SK-N-SH (cell line): Measurements from ENCODE around the gene HCRTR2. TPM values are rescaled to one million over a fixed set of nuclear protein-coding genes. Genes with fewer than 3 reads are reported as not detected.

Source experiments
- CTCF ChIA-PET: fragments of 300-600, 350-600 bp; formaldehyde crosslinking; extraction: SDS; loops from one replicate; lab custom pipeline; 2021; lab: Yijun Ruan, JAX
- POLR2A ChIA-PET: fragments of 350-600 bp; sonication (Branson Sonifier 250); formaldehyde crosslinking; extraction: SDS; loops from one replicate; lab custom pipeline; 2020; ENCODE audit warnings: antibody characterized with exemption, inconsistent platforms; lab: Yijun Ruan, JAX
- DNase-seq: peaks from one replicate; pipeline ENCODE4 v3.0.0; 2012
- H2AFZ ChIP-seq: fragments of 200-600 bp; sonication (generic); 2 replicates; pipeline ENCODE4 v1.8.1; 2016; ENCODE audit warnings: antibody characterized with exemption, mild to moderate bottlenecking, low read depth
- H3F3A ChIP-seq: fragments of 200-600 bp; sonication (generic); replicated peaks from 2 replicates; pipeline ENCODE3; 2016; ENCODE audit warnings: antibody characterized with exemption, mild to moderate bottlenecking; ENCODE audit not compliant: insufficient read depth
- H3K27ac ChIP-seq, 2 experiments: fragments of 200-500 bp in 1 of 2; fragments of 200-600 bp in 1 of 2; sonication (Bioruptor generic) in 1 of 2; sonication (generic), shearing (Covaris generic) in 1 of 2; 2 replicates each; pipeline versions ENCODE4 v1.5.1 to v1.6.1; 2014 to 2016; ENCODE audit warnings: low read depth in 2 of 2, inconsistent platforms in 1 of 2, low read length in 1 of 2, mild to moderate bottlenecking in 1 of 2, mixed read lengths in 1 of 2
- H3K27me3 ChIP-seq: fragments of 200-600 bp; sonication (generic), shearing (Covaris generic); 2 replicates; pipeline ENCODE4 v1.6.1; 2016; ENCODE audit warnings: mixed run types; ENCODE audit not compliant: insufficient read depth
- H3K36me3 ChIP-seq, 2 experiments: fragments of 200-500 bp in 1 of 2; fragments of 200-600 bp in 1 of 2; sonication (Bioruptor generic) in 1 of 2; sonication (generic) in 1 of 2; replicated peaks in 1 of 2; 2 replicates each; pipeline versions ENCODE3 to v1.5.1; 2014 to 2016; ENCODE audit warnings: low read length in 1 of 2, mild to moderate bottlenecking in 1 of 2; ENCODE audit not compliant: insufficient read depth in 2 of 2, control insufficient read depth in 1 of 2
- H3K4me1 ChIP-seq, 2 experiments: fragments of 200-500 bp in 1 of 2; fragments of 200-600 bp in 1 of 2; sonication (Bioruptor generic) in 1 of 2; sonication (generic), shearing (Covaris generic) in 1 of 2; 2 replicates each; pipeline versions ENCODE4 v1.5.1 to v1.6.1; 2014 to 2016; ENCODE audit warnings: low read depth in 1 of 2, low read length in 1 of 2, mixed run types in 1 of 2; ENCODE audit not compliant: insufficient read depth in 2 of 2, control insufficient read depth in 1 of 2
- H3K4me2 ChIP-seq: fragments of 200-600 bp; sonication (generic), shearing (Covaris generic); 2 replicates; pipeline ENCODE4 v1.6.1; 2017; ENCODE audit warnings: mixed run types
- H3K4me3 ChIP-seq, 2 experiments: fragments of 200-500 bp in 1 of 2; fragments of 200-600 bp in 1 of 2; sonication (Bioruptor generic) in 1 of 2; sonication (generic), shearing (Covaris generic) in 1 of 2; 2 replicates each; pipeline versions ENCODE4 v1.5.1 to v1.8.1; 2014 to 2016; ENCODE audit warnings: low read depth in 2 of 2, inconsistent platforms in 1 of 2, low read length in 1 of 2, mild to moderate bottlenecking in 1 of 2, mixed read lengths in 1 of 2, moderate library complexity in 1 of 2
- H3K79me2 ChIP-seq: fragments of 200-600 bp; sonication (generic); 2 replicates; pipeline ENCODE4 v1.8.1; 2017; ENCODE audit warnings: mild to moderate bottlenecking; ENCODE audit not compliant: insufficient read depth
- H3K9ac ChIP-seq: fragments of 200-600 bp; sonication (generic); 2 replicates; pipeline ENCODE4 v1.6.1; 2017; ENCODE audit warnings: mixed run types
- H3K9me2 ChIP-seq: fragments of 200-600 bp; sonication (generic); 2 replicates; pipeline ENCODE4 v1.6.1; 2017; ENCODE audit warnings: mixed run types
- H3K9me3 ChIP-seq: fragments of 200-600 bp; sonication (generic); 2 replicates; pipeline ENCODE4 v1.6.1; 2017; ENCODE audit warnings: mixed run types, mild to moderate bottlenecking, moderate library complexity
- H4K20me1 ChIP-seq: fragments of 200-600 bp; sonication (generic); 2 replicates; pipeline ENCODE4 v1.6.1; 2017; ENCODE audit warnings: mild to moderate bottlenecking, mixed run types; ENCODE audit not compliant: insufficient read depth
- ELF1 ChIP-seq: IDR thresholded peaks from 2 replicates; pipeline ENCODE4 v1.4.0; 2012
- GATA2 ChIP-seq: sonication (generic); formaldehyde crosslinking; IDR thresholded peaks from 2 replicates; pipeline ENCODE4 v1.5.0; 2020; ENCODE audit warnings: mild to moderate bottlenecking, missing genetic modification reagents
- IRF3 ChIP-seq: fragments of 150-350 bp; IDR thresholded peaks from 2 replicates; pipeline ENCODE4 v1.6.1; 2016; ENCODE audit warnings: mild to moderate bottlenecking, low read depth, low read length
- JUND ChIP-seq: IDR thresholded peaks from 2 replicates; pipeline ENCODE4 v1.4.0; 2012
- MEF2A ChIP-seq: IDR thresholded peaks from 2 replicates; pipeline ENCODE4 v1.4.0; 2012; ENCODE audit warnings: low read depth, borderline replicate concordance
- NFIC ChIP-seq: IDR thresholded peaks from 2 replicates; pipeline ENCODE4 v1.4.0; 2012; ENCODE audit warnings: borderline replicate concordance
- POLR2AphosphoS5 ChIP-seq: IDR thresholded peaks from 2 replicates; pipeline ENCODE4 v1.6.1; 2012; ENCODE audit warnings: low read depth, low read length
- RXRA ChIP-seq: IDR thresholded peaks from 2 replicates; pipeline ENCODE4 v1.4.0; 2012; ENCODE audit warnings: low read depth, mild to moderate bottlenecking, borderline replicate concordance
- TAF1 ChIP-seq: IDR thresholded peaks from 2 replicates; pipeline ENCODE4 v1.6.1; 2012; ENCODE audit warnings: low read depth, mild to moderate bottlenecking, low read length, moderate library complexity, borderline replicate concordance
- TCF12 ChIP-seq: IDR thresholded peaks from 2 replicates; pipeline ENCODE4 v1.4.0; 2012
- TEAD4 ChIP-seq: IDR thresholded peaks from 2 replicates; pipeline ENCODE4 v1.4.0; 2012; ENCODE audit warnings: mild to moderate bottlenecking, borderline replicate concordance; ENCODE audit not compliant: insufficient read depth
- USF2 ChIP-seq: fragments of 150-350 bp; IDR thresholded peaks from 2 replicates; pipeline ENCODE4 v1.6.1; 2017; ENCODE audit warnings: antibody characterized with exemption, low read length, low read depth, borderline replicate concordance
- YY1 ChIP-seq: IDR thresholded peaks from 2 replicates; pipeline ENCODE4 v1.4.0; 2012; ENCODE audit warnings: low read depth, mild to moderate bottlenecking
- ZBTB33 ChIP-seq: IDR thresholded peaks from 2 replicates; pipeline ENCODE4 v1.4.0; 2012; ENCODE audit warnings: low read depth, borderline replicate concordance
- WGBS: methylation state at CpG from one replicate; pipeline ENCODE4 v1.1.6; 2017; ENCODE audit warnings: low lambda C conversion rate; 5-methylcytosine and 5-hydroxymethylcytosine counted together
- polyA plus RNA-seq, 3 experiments: library from polyadenylated mRNA; depleted of rRNA; stranded (reverse); fragments of >200 nt; gene quantifications; 2 replicates each; pipeline ENCODE4 v1.2.3, GENCODE V29; 2012
- TF ChIP-seq, protein P1 (sequence below): IDR thresholded peaks from 2 replicates; pipeline ENCODE4 v1.6.1; 2012; ENCODE audit warnings: mild to moderate bottlenecking, low read depth, low read length, moderate library complexity

The HCRTR2 gene
- polyA plus RNA-seq, 1 of the 3 experiments (the other 2 are of a cell fraction) = not detected

DNA sequence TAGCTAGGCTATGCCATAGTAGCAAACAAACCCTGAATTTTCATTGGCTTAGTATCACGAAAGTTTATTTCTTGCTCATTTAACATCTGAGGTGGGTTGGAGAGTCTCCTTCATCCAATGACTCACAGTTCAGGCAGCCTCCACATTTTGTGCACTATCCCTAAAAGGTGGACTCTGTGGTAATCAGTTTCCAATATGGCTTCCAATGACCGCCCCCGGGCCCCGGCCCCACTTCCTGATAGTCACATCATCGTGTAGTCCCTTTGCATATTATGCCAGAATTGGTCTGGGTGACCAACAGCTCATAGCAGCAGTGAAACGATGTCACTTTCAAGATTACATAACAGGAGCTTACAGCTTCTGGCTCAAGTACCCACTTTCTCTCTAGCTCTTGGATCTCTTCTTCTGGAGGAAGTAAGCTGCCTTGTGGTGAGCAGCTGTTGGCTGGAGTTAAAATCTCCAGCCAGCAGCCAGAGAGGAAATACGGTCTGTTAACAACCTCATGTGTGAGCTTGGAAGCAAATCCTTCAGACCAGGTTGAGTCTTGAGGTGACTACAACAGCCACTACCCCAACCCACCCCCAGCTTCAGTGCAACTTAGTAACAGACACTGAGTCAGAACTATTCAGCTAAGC, 7.8 kb downstream of the HCRTR2 start:
- DNase-seq = no peak
- POLR2A ChIA-PET = no interaction called here
- Histone ChIP-seq H3K9ac (no peak overlapping the region), H4K20me1 (no peaks in the 10 kb centered on the region), H3K27ac (no peak overlapping the region), H3F3A (no peaks in the 10 kb centered on the region), H3K79me2 (no peaks in the 10 kb centered on the region), H3K4me1 (no peaks in the 10 kb centered on the region), H3K27me3 (no peaks in the 10 kb centered on the region; the same call in 1 of the 2 replicates), H3K4me2 (no peak overlapping the region), H3K9me2 (no peaks in the 10 kb centered on the region), H3K4me3 (no peak overlapping the region), H3K36me3 (no peaks in the 10 kb centered on the region), H3K9me3 (no peaks in the 10 kb centered on the region), H2AFZ (no peak overlapping the region)
- 2% methylated on average over 7 of the region's 7 CpGs for WGBS
- CTCF ChIA-PET = no interaction called here
- TF ChIP-seq JUND (no peak), ZBTB33 (no peak), RXRA (no peak), NFIC (no peak), TAF1 (no peak), USF2 (no peak), TEAD4 (no peak), ELF1 (no peak), YY1 (no peak), MEF2A (no peak), IRF3 (no peak), POLR2AphosphoS5 (no peak), GATA2 (CRISPR knock-in tag) (no peak), TCF12 (no peak)
- TF ChIP-seq, protein P1, sequence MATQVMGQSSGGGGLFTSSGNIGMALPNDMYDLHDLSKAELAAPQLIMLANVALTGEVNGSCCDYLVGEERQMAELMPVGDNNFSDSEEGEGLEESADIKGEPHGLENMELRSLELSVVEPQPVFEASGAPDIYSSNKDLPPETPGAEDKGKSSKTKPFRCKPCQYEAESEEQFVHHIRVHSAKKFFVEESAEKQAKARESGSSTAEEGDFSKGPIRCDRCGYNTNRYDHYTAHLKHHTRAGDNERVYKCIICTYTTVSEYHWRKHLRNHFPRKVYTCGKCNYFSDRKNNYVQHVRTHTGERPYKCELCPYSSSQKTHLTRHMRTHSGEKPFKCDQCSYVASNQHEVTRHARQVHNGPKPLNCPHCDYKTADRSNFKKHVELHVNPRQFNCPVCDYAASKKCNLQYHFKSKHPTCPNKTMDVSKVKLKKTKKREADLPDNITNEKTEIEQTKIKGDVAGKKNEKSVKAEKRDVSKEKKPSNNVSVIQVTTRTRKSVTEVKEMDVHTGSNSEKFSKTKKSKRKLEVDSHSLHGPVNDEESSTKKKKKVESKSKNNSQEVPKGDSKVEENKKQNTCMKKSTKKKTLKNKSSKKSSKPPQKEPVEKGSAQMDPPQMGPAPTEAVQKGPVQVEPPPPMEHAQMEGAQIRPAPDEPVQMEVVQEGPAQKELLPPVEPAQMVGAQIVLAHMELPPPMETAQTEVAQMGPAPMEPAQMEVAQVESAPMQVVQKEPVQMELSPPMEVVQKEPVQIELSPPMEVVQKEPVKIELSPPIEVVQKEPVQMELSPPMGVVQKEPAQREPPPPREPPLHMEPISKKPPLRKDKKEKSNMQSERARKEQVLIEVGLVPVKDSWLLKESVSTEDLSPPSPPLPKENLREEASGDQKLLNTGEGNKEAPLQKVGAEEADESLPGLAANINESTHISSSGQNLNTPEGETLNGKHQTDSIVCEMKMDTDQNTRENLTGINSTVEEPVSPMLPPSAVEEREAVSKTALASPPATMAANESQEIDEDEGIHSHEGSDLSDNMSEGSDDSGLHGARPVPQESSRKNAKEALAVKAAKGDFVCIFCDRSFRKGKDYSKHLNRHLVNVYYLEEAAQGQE = no peak
